ENCODE results near the gene EFNA5. TPM values are rescaled to one million over a fixed set of nuclear protein-coding genes. Genes with fewer than 3 reads are reported as not detected.
A peak's percentile ranks its signal among the peaks of the same experiment; 100 is the strongest.

Gene EFNA5
- total and polyA plus RNA-seq, 2 experiments from 2014 or later = 7.5 to 10.1 TPM

DNA sequence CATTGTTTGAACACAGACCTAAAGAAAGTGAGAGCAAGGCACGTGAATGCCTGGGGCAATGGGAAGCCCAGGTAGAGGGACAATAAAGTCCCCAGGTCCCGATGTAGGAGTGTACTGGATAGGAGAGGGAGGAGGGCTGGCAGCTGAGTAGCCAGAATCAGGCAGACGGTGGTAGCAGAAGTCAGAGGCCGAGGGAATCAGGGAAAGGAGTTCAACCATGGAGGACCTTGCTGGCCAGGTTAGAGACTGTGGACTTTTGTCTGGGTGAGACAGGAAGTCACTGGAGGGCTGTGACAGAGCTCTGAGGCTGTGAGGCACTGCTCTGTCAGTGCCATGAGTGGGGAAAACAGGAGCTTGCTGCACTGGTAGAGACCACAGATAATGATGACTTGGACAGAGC, 248.2 kb downstream of the EFNA5 start:
- Mint-ChIP-seq H3K36me3 (ENCODE audit: low read depth) (no peaks in the 10 kb centered on the region), H3K4me1 (peaks cover 8% of the 10 kb centered on the region; the same call in 2 of the 3 replicates), H3K27ac (no peak overlapping the region), H3K9me3 (no peaks in the 10 kb centered on the region), H3K4me3 (no peak overlapping the region), H3K27me3 (ENCODE audit: insufficient read depth, low read depth, poor library complexity) (no peaks in the 10 kb centered on the region)
- DNase-seq (ENCODE audit: low spot score) (peak; percentile 30), ATAC-seq (peak; percentile 86)
- Histone ChIP-seq H3K36me3 (ENCODE audit: insufficient read depth) (no peaks in the 10 kb centered on the region), H3F3A (replicated peaks; ENCODE audit: low read depth) (no peaks in the 10 kb centered on the region), H3K79me2 (replicated peaks; ENCODE audit: insufficient read depth) (no peaks in the 10 kb centered on the region), H3K27me3 (ENCODE audit: insufficient read depth) (no peaks in the 10 kb centered on the region), H3K4me2 (no peak overlapping the region), H2AFZ (no peak overlapping the region), H4K20me1 (replicated peaks; ENCODE audit: insufficient read depth) (no peaks in the 10 kb centered on the region), H3K9me2 (ENCODE audit: insufficient read depth) (no peaks in the 10 kb centered on the region), H3K4me1 (ENCODE audit: insufficient read depth) (no peaks in the 10 kb centered on the region), H3K27ac (ENCODE audit: low read depth) (no peak overlapping the region), H3K4me3 (no peak overlapping the region)
- no peak for TF ChIP-seq EZH2phosphoT487 (IDR thresholded peaks at IDR 0.05; ENCODE audit: unreplicated experiment)
- TF ChIP-seq EZH2 (IDR thresholded peaks at IDR 0.05; ENCODE audit: low read depth, unreplicated experiment) = no peak
- no peak for TF ChIP-seq STAT1 (IDR thresholded peaks at IDR 0.05; ENCODE audit: unreplicated experiment)
- TF ChIP-seq JUNB (IDR thresholded peaks at IDR 0.05; ENCODE audit: unreplicated experiment) = no peak
- TF ChIP-seq ZNF114 (CRISPR knock-in tag; IDR thresholded peaks at IDR 0.05) = no peak

DNA sequence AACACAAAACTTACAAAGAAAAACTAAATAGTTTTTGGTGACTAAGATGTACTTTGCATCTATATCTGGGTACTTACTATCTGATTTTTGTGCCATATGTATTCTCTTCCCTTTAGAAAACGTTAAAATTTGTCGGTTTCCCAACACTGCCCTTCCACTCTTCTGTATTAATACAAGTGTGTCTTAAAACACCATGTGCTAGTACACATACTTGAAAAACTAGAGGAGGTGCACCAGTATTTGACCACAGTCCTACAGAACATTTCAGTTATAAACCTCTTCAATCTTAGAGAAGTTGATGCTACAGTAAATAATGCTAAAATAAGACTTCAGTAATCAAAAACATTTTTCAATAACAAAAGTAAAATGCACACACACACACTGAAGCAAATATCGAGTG, 251.2 kb downstream of the EFNA5 start:
- Histone ChIP-seq H4K20me1 (replicated peaks; ENCODE audit: insufficient read depth) (no peaks in the 10 kb centered on the region), H3K79me2 (replicated peaks; ENCODE audit: insufficient read depth) (no peaks in the 10 kb centered on the region), H3K4me1 (ENCODE audit: insufficient read depth) (peaks cover 9% of the 10 kb centered on the region), H3K27me3 (ENCODE audit: insufficient read depth) (no peaks in the 10 kb centered on the region), H3F3A (replicated peaks; ENCODE audit: low read depth) (no peaks in the 10 kb centered on the region), H3K4me3 (no peak overlapping the region), H3K4me2 (no peak overlapping the region), H3K36me3 (ENCODE audit: insufficient read depth) (no peaks in the 10 kb centered on the region), H3K27ac (ENCODE audit: low read depth) (no peak overlapping the region), H3K9me2 (ENCODE audit: insufficient read depth) (no peaks in the 10 kb centered on the region), H2AFZ (no peak overlapping the region)
- TF ChIP-seq NANOG (IDR thresholded peaks at IDR 0.05; ENCODE audit: borderline replicate concordance) (no peak), EZH2phosphoT487 (IDR thresholded peaks at IDR 0.05; ENCODE audit: unreplicated experiment) (no peak), ZNF462 (CRISPR knock-in tag; IDR thresholded peaks at IDR 0.05) (no peak), EZH2 (IDR thresholded peaks at IDR 0.05; ENCODE audit: low read depth, unreplicated experiment) (no peak), REST (IDR thresholded peaks at IDR 0.05; ENCODE audit: unreplicated experiment) (no peak)
- TF ChIP-seq, protein P1, sequence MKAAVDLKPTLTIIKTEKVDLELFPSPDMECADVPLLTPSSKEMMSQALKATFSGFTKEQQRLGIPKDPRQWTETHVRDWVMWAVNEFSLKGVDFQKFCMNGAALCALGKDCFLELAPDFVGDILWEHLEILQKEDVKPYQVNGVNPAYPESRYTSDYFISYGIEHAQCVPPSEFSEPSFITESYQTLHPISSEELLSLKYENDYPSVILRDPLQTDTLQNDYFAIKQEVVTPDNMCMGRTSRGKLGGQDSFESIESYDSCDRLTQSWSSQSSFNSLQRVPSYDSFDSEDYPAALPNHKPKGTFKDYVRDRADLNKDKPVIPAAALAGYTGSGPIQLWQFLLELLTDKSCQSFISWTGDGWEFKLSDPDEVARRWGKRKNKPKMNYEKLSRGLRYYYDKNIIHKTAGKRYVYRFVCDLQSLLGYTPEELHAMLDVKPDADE (IDR thresholded peaks at IDR 0.05) = no peak
- Mint-ChIP-seq H3K9me3 (no peaks in the 10 kb centered on the region), H3K36me3 (ENCODE audit: low read depth) (no peaks in the 10 kb centered on the region), H3K27ac (no peak overlapping the region), H3K4me1 (peaks cover 18% of the 10 kb centered on the region), H3K27me3 (ENCODE audit: insufficient read depth, low read depth, poor library complexity) (no peaks in the 10 kb centered on the region), H3K4me3 (no peak overlapping the region)
- ATAC-seq (no peak), DNase-seq (ENCODE audit: low spot score) (no peak)
